Measurements from ENCODE around the gene PTPRQ. TPM values are rescaled to one million over a fixed set of nuclear protein-coding genes. Genes with fewer than 3 reads are reported as not detected.

The PTPRQ gene
- total RNA-seq, 1 experiment from 2014 or later = not detected

GRCh38 chr12:80513211-80513610 is 69.2 kb downstream of the PTPRQ start:
- no peak for ATAC-seq

GRCh38 chr12:80517655-80518054 is 73.6 kb downstream of the PTPRQ start:
- no peaks in the 10 kb centered on the region for H3K4me1 ChIP-seq (ENCODE audit: control insufficient read depth, insufficient read depth, low read length)
- H3K27me3 ChIP-seq (ENCODE audit: control insufficient read depth, insufficient read depth, low read length) = no peaks in the 10 kb centered on the region
- intact Hi-C loops (cut with micrococcal nuclease; ENCODE audit: unreplicated experiment) = no loop called here
- ChIA-PET CTCF (no interaction called here), POLR2A (no interaction called here)
- no peak overlapping the region for H3K4me3 ChIP-seq (ENCODE audit: low read depth in 2 of 2, low read length in 2 of 2)
- H3K36me3 ChIP-seq (ENCODE audit: control insufficient read depth, insufficient read depth, low read length) = no peaks in the 10 kb centered on the region
- no peak for TF ChIP-seq SIN3A (IDR thresholded peaks at IDR 0.05; ENCODE audit: borderline replicate concordance, insufficient read depth, low read depth, low read length)
- TF ChIP-seq TCF7L2 (IDR thresholded peaks at IDR 0.05; ENCODE audit: low read depth, low read length) = no peak
- TF ChIP-seq POLR2AphosphoS5 (IDR thresholded peaks at IDR 0.05; ENCODE audit: low read depth, low read length) = no peak
- TF ChIP-seq CTCF (IDR thresholded peaks at IDR 0.05) = no peak
- TF ChIP-seq REST (IDR thresholded peaks at IDR 0.05; ENCODE audit: insufficient read depth in 1 of 2, low read depth in 2 of 2, low read length in 1 of 2) = no peak
- no peak for ATAC-seq
- no peaks in the 10 kb centered on the region for H3K9me3 ChIP-seq (ENCODE audit: control insufficient read depth, insufficient read depth, low read depth, low read length)
- H3K27ac ChIP-seq (ENCODE audit: low read length) = no peak overlapping the region
- in situ Hi-C loops (cut with HindIII; ENCODE audit: low pct_unique_long_range_greater_than_20kb, low sequenced_read_pairs) = no loop called here
- BruUV-seq (replicated peaks) = no TSS peak
- DNase-seq (ENCODE audit: low read depth, low spot score) = no peak

More at GRCh38 chr12:80513211-80513610, 69.2 kb downstream of the PTPRQ start:
- H3K36me3 ChIP-seq (ENCODE audit: control insufficient read depth, insufficient read depth, low read length) = no peaks in the 10 kb centered on the region
- in situ Hi-C loops (cut with HindIII; ENCODE audit: low pct_unique_long_range_greater_than_20kb, low sequenced_read_pairs) (no loop called here), intact Hi-C loops (cut with micrococcal nuclease; ENCODE audit: unreplicated experiment) (no loop called here)
- H3K9me3 ChIP-seq (ENCODE audit: control insufficient read depth, insufficient read depth, low read depth, low read length) = no peaks in the 10 kb centered on the region
- CTCF ChIA-PET = no interaction called here
- no TSS peak for BruUV-seq (replicated peaks)
- POLR2A ChIA-PET = no interaction called here
- H3K4me1 ChIP-seq (ENCODE audit: control insufficient read depth, insufficient read depth, low read length) = no peaks in the 10 kb centered on the region
- no peak for DNase-seq (ENCODE audit: low read depth, low spot score)
- TF ChIP-seq SIN3A (IDR thresholded peaks at IDR 0.05; ENCODE audit: borderline replicate concordance, insufficient read depth, low read depth, low read length) (no peak), TCF7L2 (IDR thresholded peaks at IDR 0.05; ENCODE audit: low read depth, low read length) (no peak), CTCF (IDR thresholded peaks at IDR 0.05) (no peak), POLR2AphosphoS5 (IDR thresholded peaks at IDR 0.05; ENCODE audit: low read depth, low read length) (no peak), REST (IDR thresholded peaks at IDR 0.05; ENCODE audit: insufficient read depth in 1 of 2, low read depth in 2 of 2, low read length in 1 of 2) (no peak)
- no peak overlapping the region for H3K27ac ChIP-seq (ENCODE audit: low read length)
- peak overlapping the region in 1 of 2 experiments; percentile 25; a peak in 3 of 4 replicates for H3K4me3 ChIP-seq (ENCODE audit: low read depth in 2 of 2, low read length in 2 of 2)
- H3K27me3 ChIP-seq (ENCODE audit: control insufficient read depth, insufficient read depth, low read length) = no peaks in the 10 kb centered on the region

Data from Panc1 (cell line).